COLO668 (cell line): ENCODE data around the gene BTBD2.

Source experiments
- DNase-seq: peaks from one replicate; lab custom pipeline; 2025; ENCODE audit not compliant: unreplicated experiment; lab: John Stamatoyannopoulos, UW

Gene BTBD2

GRCh38 chr19:2015608-2015950 lies at the start of gene BTBD2:
Gene BTBD2 (minus strand): TSS chr19:2015714. CDS start chr19:2015703, 11 bp downstream.
- DNase-seq: peak; percentile 67

DNA sequence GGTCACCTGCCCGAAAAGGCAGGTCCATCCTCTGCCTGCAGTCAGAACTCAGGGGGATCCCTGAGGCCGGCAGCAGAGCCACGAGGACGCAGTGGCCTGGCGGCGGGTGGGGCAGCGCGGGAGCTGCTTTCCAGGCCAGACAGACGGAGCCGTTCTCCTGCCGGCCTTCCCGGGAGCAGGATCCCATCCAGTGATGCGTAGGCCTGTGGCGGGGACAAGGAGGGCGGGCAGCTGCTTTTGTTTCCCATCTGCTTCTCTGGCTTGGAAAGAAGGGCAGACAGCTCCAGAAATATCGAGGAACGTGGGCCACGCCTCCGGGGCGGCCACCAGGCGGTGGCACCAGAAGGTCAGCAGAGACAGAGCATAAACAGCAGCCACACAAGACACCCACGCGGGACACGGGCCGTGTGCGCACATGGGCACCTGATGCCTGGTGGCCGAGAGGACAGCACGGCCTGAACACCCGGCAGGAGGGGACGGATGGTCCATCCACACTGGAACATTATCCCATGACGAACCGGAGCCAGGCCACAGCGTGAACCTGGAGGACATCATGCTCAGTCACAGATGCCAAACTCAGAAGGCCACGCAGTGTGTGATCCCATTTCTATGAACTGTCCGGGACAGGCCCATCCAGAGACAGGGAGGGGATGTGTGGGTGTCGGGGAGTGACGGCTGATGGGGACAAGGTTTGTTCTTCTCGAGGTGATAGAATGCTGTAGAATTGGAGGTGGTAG lies 49.4 kb upstream of the BTBD2 start:
- peak; percentile 18 for DNase-seq

GRCh38 chr19:2064395-2064787 lies 48.9 kb upstream of the BTBD2 start:
- peak; percentile 9 for DNase-seq

GRCh38 chr19:2063824-2064223 lies 48.3 kb upstream of the BTBD2 start:
- no peak for DNase-seq

- no peak for DNase-seq
Observed at GRCh38 chr19:2062770-2063169, 47.3 kb upstream of the BTBD2 start.

DNA sequence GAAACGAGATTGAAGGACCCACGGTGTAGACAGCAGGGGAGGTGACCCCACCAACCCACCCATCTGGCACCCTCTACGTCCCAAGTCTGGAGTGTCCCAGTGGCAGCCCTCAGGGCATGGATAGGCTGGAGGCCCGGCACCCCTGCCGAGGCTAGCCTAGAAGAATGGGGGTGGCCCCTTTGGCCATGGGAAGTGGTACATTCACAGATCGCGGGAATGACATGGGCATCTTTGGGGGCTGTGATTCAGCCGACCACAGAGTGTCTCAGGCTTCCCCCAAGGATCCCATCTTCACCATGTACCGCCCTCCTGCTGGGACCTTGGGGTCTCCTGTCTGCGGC lies 46.8 kb upstream of the BTBD2 start:
- DNase-seq: no peak

DNA sequence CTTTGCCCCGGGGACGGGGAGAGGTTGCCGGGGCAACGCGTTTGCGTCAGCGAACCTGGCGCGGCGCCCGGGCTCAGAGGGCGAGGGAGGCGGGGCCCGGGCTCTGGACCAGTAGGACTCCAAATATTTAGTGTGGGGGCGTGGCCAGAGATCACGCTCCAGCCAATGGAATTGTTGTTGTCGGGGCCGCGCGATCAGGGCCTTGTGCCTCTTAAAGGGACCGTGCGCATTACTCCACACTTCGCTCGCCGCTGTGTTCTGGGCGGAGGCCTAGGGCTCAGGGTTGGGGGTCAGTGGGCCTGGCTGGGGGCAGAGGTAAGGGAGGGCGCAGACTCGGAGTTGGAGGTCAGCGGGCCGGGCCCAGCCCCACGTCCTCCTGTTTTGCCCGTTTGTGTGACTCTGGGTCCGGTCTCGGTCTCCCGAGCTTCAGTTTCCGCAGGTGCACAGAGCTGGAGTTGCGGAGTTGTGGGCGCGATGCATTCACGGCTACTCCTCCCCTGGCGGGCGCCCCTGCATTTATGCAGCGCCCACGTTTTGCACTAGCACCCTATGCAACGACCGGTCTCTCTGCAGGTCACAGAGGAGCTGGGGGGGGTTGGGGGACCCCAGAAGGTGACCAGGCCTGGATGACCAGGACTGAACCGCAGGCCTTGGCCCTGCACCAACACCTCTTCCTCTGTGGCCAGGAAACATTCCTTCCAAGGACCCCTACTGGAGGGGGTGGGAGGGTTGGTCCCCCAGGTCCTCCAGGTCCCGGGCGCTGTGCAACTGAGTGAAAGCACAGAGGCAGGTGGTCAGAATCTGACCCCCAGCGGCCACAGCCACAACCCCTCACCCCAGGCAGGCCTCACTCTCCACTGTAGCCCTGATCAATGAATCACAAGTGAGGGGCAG lies 46.2 kb upstream of the BTBD2 start:
- DNase-seq: peak; percentile 99

DNA sequence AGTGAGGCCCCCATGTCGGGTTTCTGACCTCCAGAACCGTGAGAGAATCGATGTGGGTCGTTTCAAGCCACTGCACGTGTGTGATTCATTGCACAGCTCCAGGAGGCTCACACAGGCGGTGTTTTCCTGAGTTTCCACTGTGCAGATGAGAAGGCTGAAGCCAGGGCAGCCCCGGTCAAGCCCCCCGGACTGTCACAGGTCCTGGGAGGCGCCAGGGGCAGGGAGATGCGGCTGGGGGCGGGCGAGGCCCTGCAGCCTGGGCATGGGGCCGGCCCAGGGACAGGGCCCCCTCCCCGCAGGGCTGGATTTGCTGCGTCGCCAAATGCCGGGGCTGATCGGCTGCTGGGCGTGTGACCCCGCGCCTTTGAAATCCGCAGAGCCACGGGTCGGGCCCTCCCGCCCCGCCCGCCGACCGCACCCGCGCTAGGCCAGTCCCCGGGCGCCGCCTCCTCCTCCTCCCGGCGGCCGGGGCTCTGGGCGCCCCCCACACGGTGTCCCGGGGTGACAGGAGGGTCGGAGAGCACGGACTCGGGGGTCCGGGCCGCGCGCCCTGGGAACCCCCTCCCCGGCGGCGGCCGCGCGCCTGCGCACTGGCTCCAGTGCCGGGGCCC lies 45.5 kb upstream of the BTBD2 start:
- DNase-seq: no peak

GRCh38 chr19:2059422-2060201 lies 44.1 kb upstream of the BTBD2 start:
- peak; percentile 87 for DNase-seq

DNA sequence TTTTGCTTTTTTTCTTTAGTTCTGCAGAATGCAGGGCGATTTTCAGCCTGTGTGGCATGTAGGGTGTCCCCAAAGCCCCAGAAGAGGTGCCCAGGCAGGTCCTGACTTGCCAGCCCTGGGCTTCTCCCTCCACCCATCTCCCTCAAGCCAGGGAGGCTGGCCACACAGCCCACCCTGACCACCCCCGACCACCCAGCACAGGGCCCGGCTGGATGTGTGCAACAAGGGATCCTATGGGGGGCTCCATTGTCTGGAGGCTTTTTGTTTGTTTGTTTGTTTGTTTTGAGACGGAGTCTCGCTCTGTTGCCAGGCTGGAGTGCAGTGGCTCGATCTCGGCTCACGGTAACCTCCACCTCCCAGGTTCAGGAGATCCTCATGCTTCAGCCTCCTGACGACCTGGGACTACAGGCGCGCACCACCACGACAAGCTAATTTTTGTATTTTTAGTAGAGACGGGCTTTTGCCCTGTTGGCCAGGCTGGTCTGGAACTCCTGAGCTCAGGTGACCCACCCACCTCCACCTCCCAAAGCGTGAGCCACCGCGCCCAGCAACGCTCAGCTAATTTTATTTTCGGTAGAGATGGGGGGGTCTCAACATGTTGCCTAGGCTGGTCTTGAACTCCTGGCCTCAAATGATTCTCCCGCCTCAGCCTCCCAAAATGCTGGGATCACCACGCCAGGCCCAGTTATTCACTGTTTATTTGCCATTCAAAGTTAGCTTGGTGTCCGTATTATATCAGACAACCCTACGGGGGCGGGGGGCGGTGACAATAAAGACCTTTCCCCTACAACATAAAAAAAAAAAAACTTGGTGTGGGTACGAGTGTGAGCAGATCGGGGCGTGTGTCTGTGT lies 43.3 kb upstream of the BTBD2 start:
- no peak for DNase-seq

GRCh38 chr19:2057484-2058469 lies 42.3 kb upstream of the BTBD2 start:
- no peak for DNase-seq

DNA sequence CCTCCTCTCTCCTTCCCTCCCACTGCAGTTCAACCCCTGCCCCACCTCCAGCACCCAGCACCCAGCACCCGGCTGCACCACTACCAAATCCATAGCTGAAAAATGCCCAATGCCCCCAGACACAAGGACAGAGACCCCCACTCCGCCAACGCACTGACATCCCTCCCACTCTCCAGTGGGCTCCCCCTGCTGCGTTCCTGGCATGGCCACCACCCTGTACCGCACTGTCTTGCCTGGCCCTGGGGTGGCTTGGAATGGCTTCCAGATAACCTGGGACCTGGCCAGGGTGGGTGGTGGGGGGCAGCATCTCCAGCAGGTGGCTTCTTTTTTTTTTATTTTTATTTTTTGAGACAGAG lies 41.3 kb upstream of the BTBD2 start:
- DNase-seq: no peak

GRCh38 chr19:2055931-2056836 lies 40.7 kb upstream of the BTBD2 start:
- peak; percentile 25 for DNase-seq

GRCh38 chr19:2054763-2055162 lies 39.2 kb upstream of the BTBD2 start:
- DNase-seq: peak; percentile 47

- DNase-seq: no peak
Observed at GRCh38 chr19:2053601-2054389, 38.3 kb upstream of the BTBD2 start.

DNA sequence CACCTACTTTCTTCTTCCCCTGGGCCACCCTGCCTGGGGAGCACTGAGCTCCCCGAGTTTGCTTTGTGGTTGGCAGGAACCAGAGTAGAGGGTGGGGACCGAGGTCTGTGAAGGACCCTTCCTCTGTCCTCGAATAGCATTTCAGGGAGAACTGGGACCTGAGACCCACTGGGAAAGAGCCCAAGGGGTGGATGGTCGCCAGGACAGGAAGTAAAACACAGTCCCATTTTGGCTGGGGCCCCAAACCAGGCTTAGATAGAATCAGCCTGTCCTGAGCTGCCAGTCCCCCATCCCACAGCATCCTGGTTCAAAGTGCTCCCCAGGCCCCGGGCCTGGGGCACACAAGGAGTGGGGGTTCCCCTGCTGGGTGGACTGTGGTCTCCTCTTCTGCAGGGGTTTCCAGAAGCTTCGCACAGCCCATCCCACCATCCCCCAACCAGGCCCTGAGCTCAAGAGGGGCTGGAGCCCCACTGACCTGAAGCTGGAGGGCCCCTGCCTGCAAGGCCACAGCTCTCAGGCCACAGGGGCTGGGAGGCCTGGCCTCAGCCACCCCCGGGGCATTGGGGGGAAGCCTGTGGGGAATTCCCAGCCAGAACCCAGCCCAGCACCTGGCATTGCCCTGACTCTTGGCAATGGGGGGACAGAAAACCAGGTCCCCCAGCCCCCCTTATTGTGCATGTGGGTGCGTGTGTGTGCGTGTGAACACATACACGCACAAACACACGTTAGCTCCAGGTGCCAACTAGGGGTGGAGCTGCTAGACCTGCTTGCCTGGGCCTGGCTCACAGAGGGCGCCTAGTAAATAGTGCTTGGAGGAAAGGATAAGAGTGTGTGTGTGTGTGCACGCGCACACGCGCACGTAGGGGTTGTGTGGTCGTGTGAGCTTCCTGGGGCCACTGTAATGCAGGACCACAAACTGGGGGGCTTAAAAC lies 36.5 kb upstream of the BTBD2 start:
- peak; percentile 45 for DNase-seq
